GM12878 (cell line): ENCODE measurements around the gene SASH1. TPM values are rescaled to one million over a fixed set of nuclear protein-coding genes. Genes with fewer than 3 reads are reported as not detected.

Experiments
- ATAC-seq: fragments of 200-7000 bp; cut with Tn5 transposase; 3 replicates; pipeline ENCODE4 v1.9.1; 2020; ENCODE audit warnings: mild to moderate bottlenecking, moderate library complexity
- BruUV-seq: library from RNA; stranded (reverse); fragments of 400-500 nt; replicated peaks from 2 replicates; lab custom pipeline; 2021; lab: Mats Ljungman, UMichigan
- CTCF ChIA-PET: fragments of 300-600 bp; sonication (Branson Sonifier 250); formaldehyde crosslinking; extraction: SDS; loops from one replicate; lab custom pipeline; 2021; ENCODE audit warnings: inconsistent platforms; lab: Yijun Ruan, JAX
- POLR2A ChIA-PET: fragments of 350-600 bp; formaldehyde crosslinking; extraction: SDS; loops from one replicate; lab custom pipeline; 2021; ENCODE audit warnings: inconsistent platforms; lab: Charles Lee
- RAD21 ChIA-PET: fragments of 300-600 bp; sonication (Branson Sonifier 250); formaldehyde crosslinking; loops from one replicate; lab custom pipeline; 2023; ENCODE audit warnings: antibody characterized with exemption; ENCODE audit not compliant: unreplicated experiment; lab: Charles Lee
- SMC1A ChIA-PET: fragments of 300-600 bp; sonication (Branson Sonifier 250); formaldehyde crosslinking; loops from one replicate; lab custom pipeline; 2023; ENCODE audit not compliant: unreplicated experiment, uncharacterized antibody; lab: Charles Lee
- DNase-seq: peaks from one replicate; pipeline ENCODE4 v3.0.0-alpha.2; 2011; ENCODE audit warnings: low read depth, low spot score
- FAIRE-seq: peaks from 3 replicates; lab custom pipeline; 2011; peaks lifted over from hg19 to GRCh38; lab: Jason Lieb, UNC
- H2AFZ ChIP-seq: 2 replicates; pipeline ENCODE4 v1.6.0; 2011; ENCODE audit warnings: low read depth, low read length, control low read depth; ENCODE audit not compliant: control insufficient read depth
- H3K27ac ChIP-seq: 2 replicates; pipeline ENCODE4 v1.5.1; 2011; ENCODE audit warnings: control low read depth; ENCODE audit not compliant: control insufficient read depth, insufficient read depth
- H3K27me3 ChIP-seq, 2 experiments: replicated peaks in 1 of 2; 2 replicates each; pipeline versions ENCODE4 v1.6.0 to v1.6.1; 2011; ENCODE audit warnings: low read length in 1 of 2; ENCODE audit not compliant: control insufficient read depth in 2 of 2, insufficient read depth in 2 of 2
- H3K36me3 ChIP-seq, 2 experiments: 2 replicates each; pipeline ENCODE4 v1.5.1; 2011; ENCODE audit warnings: low read length in 1 of 2; ENCODE audit not compliant: control insufficient read depth in 2 of 2, insufficient read depth in 2 of 2
- H3K4me1 ChIP-seq: 2 replicates; pipeline ENCODE4 v1.6.1; 2011; ENCODE audit warnings: mild to moderate bottlenecking, low read length, moderate library complexity, mixed read lengths; ENCODE audit not compliant: control insufficient read depth, insufficient read depth
- H3K4me2 ChIP-seq: 2 replicates; pipeline ENCODE4 v1.6.0; 2011; ENCODE audit warnings: control low read depth; ENCODE audit not compliant: control insufficient read depth, insufficient read depth
- H3K4me3 ChIP-seq: fragments of 200-600 bp; sonication (generic); 2 replicates; pipeline ENCODE4 v1.5.1; 2016
- H3K79me2 ChIP-seq: 2 replicates; pipeline ENCODE4 v1.6.0; 2011; ENCODE audit warnings: low read length; ENCODE audit not compliant: control insufficient read depth, insufficient read depth
- H3K9ac ChIP-seq: 2 replicates; pipeline ENCODE4 v1.8.0; 2011; ENCODE audit warnings: low read length, control low read depth, mixed read lengths; ENCODE audit not compliant: control insufficient read depth, insufficient read depth
- H3K9me3 ChIP-seq: replicated peaks from 3 replicates; pipeline ENCODE4 v1.5.1; 2011; ENCODE audit warnings: mild to moderate bottlenecking, low read length; ENCODE audit not compliant: control insufficient read depth, insufficient read depth
- H4K20me1 ChIP-seq: 2 replicates; pipeline ENCODE4 v1.6.0; 2011; ENCODE audit not compliant: control insufficient read depth, insufficient read depth
- BACH1 ChIP-seq: fragments of 450-650 bp; IDR thresholded peaks from 2 replicates; pipeline ENCODE4 v1.6.1; 2017; ENCODE audit warnings: mild to moderate bottlenecking, borderline replicate concordance
- CBFB ChIP-seq: IDR thresholded peaks from 2 replicates; pipeline ENCODE4 v1.6.1; 2016; ENCODE audit warnings: antibody characterized with exemption, low read depth
- CHD2 ChIP-seq: IDR thresholded peaks from 2 replicates; pipeline ENCODE4 v1.6.1; 2011; ENCODE audit warnings: low read depth, low read length, improper control_type of control experiment, borderline replicate concordance
- CREB1 ChIP-seq: IDR thresholded peaks from 2 replicates; pipeline ENCODE4 v1.6.1; 2012; ENCODE audit warnings: low read depth, mild to moderate bottlenecking, inconsistent platforms
- CREM ChIP-seq: IDR thresholded peaks from 2 replicates; pipeline ENCODE4 v1.6.1; 2014; ENCODE audit warnings: antibody characterized with exemption, low read depth
- FOS ChIP-seq: IDR thresholded peaks from 3 replicates; pipeline ENCODE4 v1.6.1; 2011; ENCODE audit warnings: borderline replicate concordance; ENCODE audit not compliant: insufficient read length; ENCODE audit errors: extremely low read depth
- HDAC2 ChIP-seq: fragments of 200-600 bp; sonication (generic); IDR thresholded peaks from 2 replicates; pipeline ENCODE4 v1.6.1; 2017
- JUND ChIP-seq: IDR thresholded peaks from 2 replicates; pipeline ENCODE4 v1.6.1; 2012; ENCODE audit warnings: low read depth, mild to moderate bottlenecking, low read length, improper control_type of control experiment, moderate library complexity
- NBN ChIP-seq: fragments of 450-650 bp; IDR thresholded peaks from 2 replicates; pipeline ENCODE4 v1.6.1; 2016
- PAX5 ChIP-seq: IDR thresholded peaks from 2 replicates; pipeline ENCODE4 v1.6.1; 2011; ENCODE audit warnings: low read depth, low read length, borderline replicate concordance
- RAD51 ChIP-seq: fragments of 450-650 bp; IDR thresholded peaks from 2 replicates; pipeline ENCODE4 v1.6.1; 2016; ENCODE audit warnings: moderate library complexity, mild to moderate bottlenecking, inconsistent platforms
- SMAD1 ChIP-seq: fragments of 450-650 bp; IDR thresholded peaks from 2 replicates; pipeline ENCODE4 v1.6.1; 2018; ENCODE audit warnings: mild to moderate bottlenecking, low read depth; ENCODE audit not compliant: partially characterized antibody
- TAF1 ChIP-seq: IDR thresholded peaks from 2 replicates; pipeline ENCODE4 v1.6.1; 2011; ENCODE audit warnings: mild to moderate bottlenecking, low read depth, low read length, borderline replicate concordance
- ZNF622 ChIP-seq: fragments of 450-650 bp; IDR thresholded peaks from 2 replicates; pipeline ENCODE4 v1.6.1; 2017; ENCODE audit warnings: mild to moderate bottlenecking, inconsistent platforms
- WGBS: methylation state at CpG from one replicate; pipeline ENCODE4 v1.1.6; 2016; ENCODE audit warnings: low lambda C conversion rate; ENCODE audit not compliant: insufficient replicate concordance, insufficient coverage; ENCODE audit errors: missing lambda C conversion rate; 5-methylcytosine and 5-hydroxymethylcytosine counted together
- in situ Hi-C: fragments of 300-500 bp; cut with MboI; formaldehyde crosslinking; loops from 9 replicates; pipeline ENCODE4 v1.14.3; 2018; ENCODE audit warnings: mixed read lengths
- intact Hi-C: fragments of 100-400 bp; cut with micrococcal nuclease; formaldehyde crosslinking; loops from one replicate; pipeline ENCODE4 v1.14.2; 2022; ENCODE audit not compliant: unreplicated experiment
- polyA plus RNA-seq, 11 experiments: library from polyadenylated mRNA; depleted of rRNA in 4 of 11; unstranded in 6 of 11; stranded (reverse) in 5 of 11; fragments of >200 nt; fragmentation: Nextera tagmentation in 4 of 11; fragmentation: Illumina TruSeq in 1 of 11; extraction: Ambion mirVana in 4 of 11; extraction: Trizol in 1 of 11; gene quantifications; 1 replicate in 1 of 11; 2 replicates in 10 of 11; pipeline versions ENCODE4 v1.2.1 to v1.2.3, GENCODE V29; 2011 to 2016; ENCODE audit warnings: inconsistent platforms in 2 of 11, missing spikeins in 2 of 11, low read depth in 1 of 11
- total RNA-seq, 4 experiments: library from RNA; depleted of rRNA in 3 of 4; stranded (reverse); fragments of >200 nt in 3 of 4; fragmentation: Illumina TruSeq in 1 of 4; extraction: Trizol in 1 of 4; gene quantifications; 2 replicates each; pipeline versions ENCODE4 v1.2.1 to v1.2.3, GENCODE V29; 2013 to 2021
- TF ChIP-seq, protein P1 (sequence below): IDR thresholded peaks from 2 replicates; pipeline ENCODE4 v1.6.1; 2011; ENCODE audit warnings: low read depth, low read length, improper control_type of control experiment, borderline replicate concordance
- TF ChIP-seq, protein P2 (sequence below): fragments of 450-650 bp; IDR thresholded peaks from 2 replicates; pipeline ENCODE4 v1.6.1; 2018; ENCODE audit warnings: borderline replicate concordance, mild to moderate bottlenecking; ENCODE audit not compliant: partially characterized antibody

Gene SASH1
- total and polyA plus RNA-seq, 10 of the 15 experiments (the other 5 are each of a cell fraction or from before 2014, with no cell fraction given) = 0.01 to 0.73 (median 0.14) TPM; not detected in 4

DNA sequence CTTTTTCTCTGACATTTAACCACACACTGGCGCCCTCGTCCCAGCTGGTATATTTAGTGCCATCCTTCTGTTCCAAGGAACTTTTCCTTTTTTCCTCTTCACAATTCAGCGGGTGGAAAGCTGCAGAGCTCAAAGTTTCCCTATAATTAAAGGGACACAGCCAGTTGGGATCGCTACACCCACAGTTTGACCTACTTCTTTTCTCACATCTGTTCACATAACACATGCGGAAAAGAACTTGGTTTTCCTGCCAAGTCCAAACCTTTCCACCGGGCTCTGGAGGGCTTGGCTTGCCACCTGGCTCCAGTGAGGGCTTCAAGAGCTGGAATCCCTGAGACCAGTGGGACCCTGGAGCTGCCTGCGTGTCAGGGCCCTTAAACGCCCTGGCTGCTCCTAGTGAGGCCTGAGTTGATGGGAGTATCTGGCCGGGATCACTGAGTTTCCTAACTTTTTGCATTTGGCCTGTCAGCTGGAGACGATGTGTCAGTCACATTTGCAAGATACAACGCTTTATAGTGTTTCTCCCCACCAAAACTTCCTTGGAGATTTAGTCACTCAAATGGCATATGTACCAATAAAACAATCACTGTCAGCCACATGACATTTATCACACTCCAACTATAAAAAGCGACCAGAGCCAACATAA, 176.0 kb downstream of the SASH1 start:
- DNase-seq = no peak
- Histone ChIP-seq H3K4me1 (peaks cover 6% of the 10 kb centered on the region), H4K20me1 (no peaks in the 10 kb centered on the region; the same call in 1 of the 2 replicates), H3K27me3 (no peaks in the 10 kb centered on the region; a peak in 1 of 4 replicates), H2AFZ (no peak overlapping the region), H3K9me3 (no peaks in the 10 kb centered on the region), H3K79me2 (no peaks in the 10 kb centered on the region), H3K36me3 (no peaks in the 10 kb centered on the region)
- POLR2A ChIA-PET = no interaction called here
- FAIRE-seq = no peak
- CTCF ChIA-PET = no interaction called here
- in situ Hi-C loops (no loop called here), intact Hi-C loops (no loop called here)
- no TSS peak for BruUV-seq
- no peak for ATAC-seq
- 72% methylated on average over 12 of the region's 12 CpGs for WGBS
- SMC1A ChIA-PET = no interaction called here
- no peak for TF ChIP-seq CREM
- no peak for TF ChIP-seq PAX5
- no peak for TF ChIP-seq BACH1
- no peak for TF ChIP-seq CREB1
- no peak for TF ChIP-seq HDAC2
- TF ChIP-seq CHD2 = no peak
- TF ChIP-seq ZNF622 = no peak
- TF ChIP-seq TAF1 = no peak
- TF ChIP-seq JUND = no peak
- no peak for TF ChIP-seq CBFB
- no peak for TF ChIP-seq RAD51
- TF ChIP-seq FOS = no peak
- TF ChIP-seq SMAD1 = no peak
- no peak for TF ChIP-seq NBN
- TF ChIP-seq, protein P1, sequence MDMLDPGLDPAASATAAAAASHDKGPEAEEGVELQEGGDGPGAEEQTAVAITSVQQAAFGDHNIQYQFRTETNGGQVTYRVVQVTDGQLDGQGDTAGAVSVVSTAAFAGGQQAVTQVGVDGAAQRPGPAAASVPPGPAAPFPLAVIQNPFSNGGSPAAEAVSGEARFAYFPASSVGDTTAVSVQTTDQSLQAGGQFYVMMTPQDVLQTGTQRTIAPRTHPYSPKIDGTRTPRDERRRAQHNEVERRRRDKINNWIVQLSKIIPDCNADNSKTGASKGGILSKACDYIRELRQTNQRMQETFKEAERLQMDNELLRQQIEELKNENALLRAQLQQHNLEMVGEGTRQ = no peak
- TF ChIP-seq, protein P2, sequence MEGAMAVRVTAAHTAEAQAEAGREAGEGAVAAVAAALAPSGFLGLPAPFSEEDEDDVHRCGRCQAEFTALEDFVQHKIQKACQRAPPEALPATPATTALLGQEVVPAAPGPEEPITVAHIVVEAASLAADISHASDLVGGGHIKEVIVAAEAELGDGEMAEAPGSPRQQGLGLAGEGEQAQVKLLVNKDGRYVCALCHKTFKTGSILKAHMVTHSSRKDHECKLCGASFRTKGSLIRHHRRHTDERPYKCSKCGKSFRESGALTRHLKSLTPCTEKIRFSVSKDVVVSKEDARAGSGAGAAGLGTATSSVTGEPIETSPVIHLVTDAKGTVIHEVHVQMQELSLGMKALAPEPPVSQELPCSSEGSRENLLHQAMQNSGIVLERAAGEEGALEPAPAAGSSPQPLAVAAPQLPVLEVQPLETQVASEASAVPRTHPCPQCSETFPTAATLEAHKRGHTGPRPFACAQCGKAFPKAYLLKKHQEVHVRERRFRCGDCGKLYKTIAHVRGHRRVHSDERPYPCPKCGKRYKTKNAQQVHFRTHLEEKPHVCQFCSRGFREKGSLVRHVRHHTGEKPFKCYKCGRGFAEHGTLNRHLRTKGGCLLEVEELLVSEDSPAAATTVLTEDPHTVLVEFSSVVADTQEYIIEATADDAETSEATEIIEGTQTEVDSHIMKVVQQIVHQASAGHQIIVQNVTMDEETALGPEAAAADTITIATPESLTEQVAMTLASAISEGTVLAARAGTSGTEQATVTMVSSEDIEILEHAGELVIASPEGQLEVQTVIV = no peak
- TF ChIP-seq, all 136 proteins: peak for 0
- H3K4me2 ChIP-seq = no peak overlapping the region
- RAD21 ChIA-PET = interaction anchor here (0.9 kb wide), 1 partner anchor 59 kb away, joined by 3 read pairs; no protein-coding TSS in a partner anchor
- H3K4me3 ChIP-seq = no peak overlapping the region
- no peak overlapping the region for H3K9ac ChIP-seq
- no peak overlapping the region for H3K27ac ChIP-seq
